HepG2 (cell line): Measurements from ENCODE around the gene KIF23. TPM values are rescaled to one million over a fixed set of nuclear protein-coding genes. Genes with fewer than 3 reads are reported as not detected.
A peak's percentile ranks its signal among the peaks of the same experiment; 100 is the strongest.

Source experiments
- CBFB ChIP-seq: sonication (generic); formaldehyde crosslinking; IDR thresholded peaks from 2 replicates; pipeline ENCODE4 v1.4.0; 2020; ENCODE audit warnings: missing genetic modification reagents
- CBX5 ChIP-seq: sonication (generic); formaldehyde crosslinking; IDR thresholded peaks from 2 replicates; pipeline ENCODE4 v1.4.0; 2020; ENCODE audit warnings: missing genetic modification reagents, borderline replicate concordance
- CEBPG ChIP-seq: IDR thresholded peaks from 2 replicates; pipeline ENCODE4 v1.6.1; 2016
- CREB1 ChIP-seq, 2 experiments: fragments of 450-650 bp in 1 of 2; IDR thresholded peaks; 2 replicates each; pipeline ENCODE4 v1.6.1; 2016 to 2017; ENCODE audit warnings: control low read depth in 1 of 2, mild to moderate bottlenecking in 1 of 2, missing compliant biosample characterization in 1 of 2, missing genetic modification characterization in 1 of 2
- EP300 ChIP-seq, 3 experiments: sonication (generic) in 1 of 3; formaldehyde crosslinking in 1 of 3; IDR thresholded peaks; 2 replicates each; pipeline versions ENCODE4 v1.5.1 to v1.6.1; 2011 to 2020; ENCODE audit warnings: low read depth in 2 of 3, low read length in 2 of 3, borderline replicate concordance in 1 of 3, improper control_type of control experiment in 1 of 3, mild to moderate bottlenecking in 1 of 3, missing genetic modification reagents in 1 of 3, moderate library complexity in 1 of 3
- HHEX ChIP-seq: IDR thresholded peaks from 2 replicates; pipeline ENCODE4 v1.6.1; 2016; ENCODE audit warnings: control low read depth
- IKZF4 ChIP-seq: sonication (generic); formaldehyde crosslinking; IDR thresholded peaks from 2 replicates; pipeline ENCODE4 v1.5.1; 2020; ENCODE audit warnings: borderline replicate concordance, mild to moderate bottlenecking, low read depth, missing genetic modification reagents; ENCODE audit errors: not compliant biosample characterization
- MNT ChIP-seq: fragments of 450-650 bp; IDR thresholded peaks from 2 replicates; pipeline ENCODE4 v1.6.1; 2016
- NFKBIZ ChIP-seq: IDR thresholded peaks from 2 replicates; pipeline ENCODE4 v1.6.1; 2018; ENCODE audit warnings: missing genetic modification reagents, missing compliant biosample characterization
- SAP130 ChIP-seq: IDR thresholded peaks from 2 replicates; pipeline ENCODE4 v1.6.1; 2016; ENCODE audit warnings: low read depth
- SP1 ChIP-seq, 2 experiments: fragments of 450-650 bp in 1 of 2; sonication (generic) in 1 of 2; formaldehyde crosslinking in 1 of 2; IDR thresholded peaks; 2 replicates each; pipeline versions ENCODE4 v1.4.0 to v1.6.1; 2016 to 2020; ENCODE audit warnings: missing genetic modification reagents in 1 of 2
- SSRP1 ChIP-seq: IDR thresholded peaks from 2 replicates; pipeline ENCODE4 v1.6.1; 2016; ENCODE audit warnings: control low read depth
- ZNF337 ChIP-seq: sonication (generic); formaldehyde crosslinking; IDR thresholded peaks from 2 replicates; pipeline ENCODE4 v1.5.1; 2020; ENCODE audit warnings: missing genetic modification reagents, low read depth, mild to moderate bottlenecking, borderline replicate concordance
- ZNF33B ChIP-seq: sonication (generic); formaldehyde crosslinking; IDR thresholded peaks from 2 replicates; pipeline ENCODE4 v1.5.1; 2020; ENCODE audit warnings: mild to moderate bottlenecking, missing genetic modification reagents
- ZNF484 ChIP-seq: sonication (generic); formaldehyde crosslinking; IDR thresholded peaks from 2 replicates; pipeline ENCODE4 v1.5.1; 2020; ENCODE audit warnings: mild to moderate bottlenecking, low read depth, missing genetic modification reagents, borderline replicate concordance
- ZNF562 ChIP-seq: sonication (generic); formaldehyde crosslinking; IDR thresholded peaks from 2 replicates; pipeline ENCODE4 v1.8.0; 2022; ENCODE audit warnings: missing genetic modification reagents, borderline replicate concordance
- ZNF569 ChIP-seq: sonication (generic); formaldehyde crosslinking; IDR thresholded peaks from 2 replicates; pipeline ENCODE4 v1.5.0; 2020; ENCODE audit warnings: mild to moderate bottlenecking, missing genetic modification reagents, moderate library complexity, borderline replicate concordance
- ZNF766 ChIP-seq: sonication (generic); formaldehyde crosslinking; IDR thresholded peaks from 2 replicates; pipeline ENCODE4 v1.5.0; 2020; ENCODE audit warnings: missing genetic modification reagents, borderline replicate concordance
- polyA plus RNA-seq, 8 experiments: library from polyadenylated mRNA; depleted of rRNA in 3 of 8; stranded (reverse) in 7 of 8; unstranded in 1 of 8; fragments of >200 nt; fragmentation: Illumina TruSeq in 4 of 8; extraction: Trizol in 4 of 8; gene quantifications; 2 replicates each; pipeline versions ENCODE4 v1.2.1 to v1.2.3, GENCODE V29; 2011 to 2016; ENCODE audit warnings: low read depth in 4 of 8, missing spikeins in 1 of 8, mixed read lengths in 1 of 8; ENCODE audit not compliant: insufficient read depth in 1 of 8
- total RNA-seq, 5 experiments: library from RNA; depleted of rRNA; stranded (reverse); fragments of >200 nt; fragmentation: Illumina TruSeq; extraction: Trizol; gene quantifications; 2 replicates each; pipeline ENCODE4 v1.2.3, GENCODE V29; 2016; ENCODE audit warnings: low read depth in 1 of 5
- TF ChIP-seq, protein P1 (sequence below): sonication (generic); formaldehyde crosslinking; IDR thresholded peaks from 2 replicates; pipeline ENCODE4 v1.8.0; 2022; ENCODE audit warnings: missing genetic modification reagents, low read depth, mild to moderate bottlenecking, borderline replicate concordance
- TF ChIP-seq, protein P2 (sequence below): sonication (generic); formaldehyde crosslinking; IDR thresholded peaks from 2 replicates; pipeline ENCODE4 v1.5.0; 2020; ENCODE audit warnings: missing genetic modification reagents
- TF ChIP-seq, protein P3 (sequence below): sonication (generic); formaldehyde crosslinking; IDR thresholded peaks from 2 replicates; pipeline ENCODE4 v1.4.0; 2020; ENCODE audit warnings: missing genetic modification reagents
- TF ChIP-seq, protein P4 (sequence below): sonication (generic); formaldehyde crosslinking; IDR thresholded peaks from 2 replicates; pipeline ENCODE4 v1.5.0; 2020; ENCODE audit warnings: missing genetic modification reagents

Gene KIF23
- total and polyA plus RNA-seq, 2 of the 13 experiments (the other 11 are each of a cell fraction or from before 2014, with no cell fraction given) = 11.3 to 38.1 TPM

- TF ChIP-seq ZNF766 (CRISPR knock-in tag) = peak; percentile 21; the same call in 1 of the 2 replicates
- TF ChIP-seq CBFB (CRISPR knock-in tag) = no peak
- TF ChIP-seq ZNF569 (CRISPR knock-in tag) = no peak
- TF ChIP-seq, protein P1, sequence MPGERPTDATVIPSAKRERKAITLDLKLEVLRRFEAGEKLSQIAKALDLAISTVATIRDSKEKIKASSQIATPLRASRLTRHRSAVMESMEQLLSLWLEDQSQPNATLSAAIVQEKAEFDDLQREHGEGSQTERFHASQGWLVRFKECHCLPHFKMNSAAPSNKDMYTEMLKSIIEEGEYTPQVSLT (CRISPR knock-in tag) = no peak
- TF ChIP-seq IKZF4 (CRISPR knock-in tag) = no peak
- TF ChIP-seq NFKBIZ = 0 out of 2 replicates have a peak, but pooled peaks have one; percentile 18
- peak; percentile 75 for TF ChIP-seq MNT
- no peak for TF ChIP-seq HHEX (CRISPR knock-in tag)
- peak; percentile 54; the same call in 1 of the 2 replicates for TF ChIP-seq CBX5 (CRISPR knock-in tag)
- no peak for TF ChIP-seq ZNF337 (CRISPR knock-in tag)
- no peak for TF ChIP-seq CEBPG (CRISPR knock-in tag)
- peak; percentile 77 for TF ChIP-seq CREB1 (IDR thresholded peaks at IDR 0.05)
- peak; percentile 88 for TF ChIP-seq CREB1 (CRISPR knock-in tag; IDR thresholded peaks at IDR 0.05)
- TF ChIP-seq SP1 (IDR thresholded peaks at IDR 0.05) = no peak
- peak; percentile 27; the same call in 1 of the 2 replicates for TF ChIP-seq SP1 (CRISPR knock-in tag; IDR thresholded peaks at IDR 0.05)
- TF ChIP-seq, protein P2, sequence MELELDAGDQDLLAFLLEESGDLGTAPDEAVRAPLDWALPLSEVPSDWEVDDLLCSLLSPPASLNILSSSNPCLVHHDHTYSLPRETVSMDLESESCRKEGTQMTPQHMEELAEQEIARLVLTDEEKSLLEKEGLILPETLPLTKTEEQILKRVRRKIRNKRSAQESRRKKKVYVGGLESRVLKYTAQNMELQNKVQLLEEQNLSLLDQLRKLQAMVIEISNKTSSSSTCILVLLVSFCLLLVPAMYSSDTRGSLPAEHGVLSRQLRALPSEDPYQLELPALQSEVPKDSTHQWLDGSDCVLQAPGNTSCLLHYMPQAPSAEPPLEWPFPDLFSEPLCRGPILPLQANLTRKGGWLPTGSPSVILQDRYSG (CRISPR knock-in tag) = no peak
- TF ChIP-seq ZNF33B (CRISPR knock-in tag) = no peak
- TF ChIP-seq, protein P3, sequence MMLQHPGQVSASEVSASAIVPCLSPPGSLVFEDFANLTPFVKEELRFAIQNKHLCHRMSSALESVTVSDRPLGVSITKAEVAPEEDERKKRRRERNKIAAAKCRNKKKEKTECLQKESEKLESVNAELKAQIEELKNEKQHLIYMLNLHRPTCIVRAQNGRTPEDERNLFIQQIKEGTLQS (CRISPR knock-in tag) = peak; percentile 29; the same call in 1 of the 2 replicates
- TF ChIP-seq SSRP1 (CRISPR knock-in tag) = no peak
- no peak; the same call in 1 of the 2 replicates for TF ChIP-seq ZNF562
- TF ChIP-seq ZNF484 (CRISPR knock-in tag) = no peak
- peak; percentile 100 for TF ChIP-seq SAP130 (CRISPR knock-in tag)
- TF ChIP-seq EP300 (IDR thresholded peaks at IDR 0.05; ENCODE audit: low read depth in 2 of 2, low read length in 2 of 2) = no peak
- no peak for TF ChIP-seq EP300 (CRISPR knock-in tag; IDR thresholded peaks at IDR 0.05; ENCODE audit: borderline replicate concordance)
- TF ChIP-seq, protein P4, sequence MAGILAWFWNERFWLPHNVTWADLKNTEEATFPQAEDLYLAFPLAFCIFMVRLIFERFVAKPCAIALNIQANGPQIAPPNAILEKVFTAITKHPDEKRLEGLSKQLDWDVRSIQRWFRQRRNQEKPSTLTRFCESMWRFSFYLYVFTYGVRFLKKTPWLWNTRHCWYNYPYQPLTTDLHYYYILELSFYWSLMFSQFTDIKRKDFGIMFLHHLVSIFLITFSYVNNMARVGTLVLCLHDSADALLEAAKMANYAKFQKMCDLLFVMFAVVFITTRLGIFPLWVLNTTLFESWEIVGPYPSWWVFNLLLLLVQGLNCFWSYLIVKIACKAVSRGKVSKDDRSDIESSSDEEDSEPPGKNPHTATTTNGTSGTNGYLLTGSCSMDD (CRISPR knock-in tag) = no peak
Measured at GRCh38 chr15:69413822-69414700, at the start of gene KIF23 (continued).
